22Rv1 (cell line): ENCODE results near the gene GALR3.

Source experiments
- H3K27ac ChIP-seq: fragments of 450-650 bp; 2 replicates; pipeline ENCODE4 v1.5.1; 2017
- CTCF ChIP-seq: fragments of 450-650 bp; IDR thresholded peaks from 2 replicates; pipeline ENCODE4 v1.5.1; 2017; ENCODE audit warnings: mild to moderate bottlenecking
- ZFX ChIP-seq: fragments of 450-650 bp; IDR thresholded peaks from 2 replicates; pipeline ENCODE4 v1.6.1; 2017; ENCODE audit warnings: antibody characterized with exemption, borderline replicate concordance

GALR3 gene

DNA sequence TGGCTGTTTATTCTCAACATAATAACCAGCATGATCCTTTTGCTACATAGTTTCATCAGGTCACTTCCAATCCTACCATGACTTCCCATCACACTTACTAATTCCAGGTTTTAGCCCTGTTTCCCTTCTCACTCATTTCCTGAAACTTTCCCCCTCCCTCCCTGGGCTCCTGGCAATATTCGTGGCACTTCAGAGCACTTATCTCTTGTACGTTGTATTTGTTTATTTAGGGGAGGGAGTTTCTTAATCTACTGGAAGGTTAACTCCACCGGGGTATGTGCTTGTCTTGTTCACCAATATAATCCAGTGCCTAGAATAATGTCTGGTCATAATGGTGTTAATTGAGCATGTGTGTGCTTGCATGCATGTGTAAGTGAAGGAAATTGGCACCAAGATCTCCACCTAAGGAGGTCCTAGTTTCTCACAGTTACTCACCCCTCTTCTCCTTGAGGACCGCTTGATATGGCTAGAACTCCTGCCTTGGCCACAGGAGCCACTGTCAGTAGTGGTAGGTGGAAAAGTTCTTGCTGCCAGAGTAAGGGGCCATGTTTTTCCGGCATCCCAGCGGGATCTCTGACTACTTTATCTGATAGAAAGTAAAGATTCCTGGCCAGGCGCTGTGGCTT lies 37.7 kb downstream of the GALR3 start:
- H3K27ac ChIP-seq: 0 out of 2 replicates have a peak overlapping the region, but pooled peaks have one; percentile 13
- TF ChIP-seq ZFX (no peak), CTCF (no peak)

- 0 out of 2 replicates have a peak overlapping the region, but pooled peaks have one; percentile 17 for H3K27ac ChIP-seq
- TF ChIP-seq ZFX (no peak), CTCF (no peak)
Observed at GRCh38 chr22:37862570-37863325, 39.6 kb downstream of the GALR3 start.

- no peak overlapping the region for H3K27ac ChIP-seq
- no peak for TF ChIP-seq ZFX
- no peak for TF ChIP-seq CTCF
Observed at GRCh38 chr22:37865510-37865909, 42.3 kb downstream of the GALR3 start.

DNA sequence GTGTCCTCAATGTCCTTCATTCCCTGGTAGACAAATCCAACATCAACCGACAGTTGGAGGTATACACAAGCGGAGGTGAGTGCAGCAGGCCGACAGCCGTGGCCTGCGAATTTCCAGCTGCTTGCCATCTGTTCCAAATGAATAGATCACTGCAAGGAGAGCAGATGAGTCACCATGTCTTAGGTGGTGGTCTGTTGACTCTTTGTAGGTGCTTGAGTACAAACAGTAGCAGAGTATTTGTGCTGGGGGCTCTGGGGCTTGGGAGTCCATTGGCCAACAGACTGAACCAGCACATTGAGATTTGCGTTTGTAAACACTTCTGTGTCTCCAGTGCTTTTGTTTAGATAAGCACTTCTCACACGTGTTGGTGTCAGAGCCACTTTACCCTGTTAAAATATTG lies 47.1 kb downstream of the GALR3 start:
- TF ChIP-seq CTCF (no peak), ZFX (no peak)

More for the DNA sequence above, 47.1 kb downstream of the GALR3 start:
- no peak overlapping the region for H3K27ac ChIP-seq
